Bone marrow (tissue), 2 donors: ENCODE results near the gene ZNF561.

Experiments
- DNase-seq, 2 donors: peaks; one replicate each; lab custom pipeline; 2025; lab: John Stamatoyannopoulos, UW

The ZNF561 gene

DNA sequence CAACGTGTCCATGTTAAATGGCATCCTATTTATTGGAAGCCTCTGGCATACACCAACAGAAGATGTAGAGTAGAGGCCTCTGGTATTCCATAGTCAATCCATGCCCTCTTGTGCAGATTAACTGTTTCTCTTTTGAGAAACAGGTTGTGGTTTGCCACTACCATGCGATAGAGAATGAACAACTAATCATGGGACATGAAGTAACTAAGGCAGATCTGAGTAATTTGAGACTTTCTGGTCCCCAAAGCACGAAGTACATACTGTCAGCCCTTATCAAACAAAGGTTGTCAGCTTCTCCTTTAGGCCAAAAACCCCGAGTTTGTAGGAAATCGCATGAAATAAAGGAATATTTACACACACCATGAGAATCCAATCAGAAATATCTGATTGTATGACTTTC, 40.3 kb downstream of the ZNF561 start:
- DNase-seq, result no peak

DNA sequence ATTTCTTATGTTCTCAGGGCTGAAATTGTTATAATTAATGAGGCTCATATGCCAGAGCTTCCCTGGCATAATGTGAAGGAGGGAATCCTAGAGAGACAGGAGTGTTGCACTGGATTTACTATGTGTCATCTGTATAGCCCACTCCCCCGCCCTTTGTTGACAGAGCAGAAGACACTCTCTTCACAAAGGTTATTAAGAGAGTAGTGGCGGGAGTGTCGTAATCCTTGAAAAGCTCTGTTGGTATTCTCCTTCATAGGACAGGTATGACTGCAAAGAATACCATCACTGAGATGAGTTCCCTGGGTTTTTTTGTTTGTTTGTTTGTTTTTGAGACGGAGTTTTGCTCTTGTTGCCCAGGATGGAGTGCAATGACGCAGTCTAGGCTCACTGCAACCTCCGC, 50.8 kb downstream of the ZNF561 start:
- DNase-seq, result no peak

DNA sequence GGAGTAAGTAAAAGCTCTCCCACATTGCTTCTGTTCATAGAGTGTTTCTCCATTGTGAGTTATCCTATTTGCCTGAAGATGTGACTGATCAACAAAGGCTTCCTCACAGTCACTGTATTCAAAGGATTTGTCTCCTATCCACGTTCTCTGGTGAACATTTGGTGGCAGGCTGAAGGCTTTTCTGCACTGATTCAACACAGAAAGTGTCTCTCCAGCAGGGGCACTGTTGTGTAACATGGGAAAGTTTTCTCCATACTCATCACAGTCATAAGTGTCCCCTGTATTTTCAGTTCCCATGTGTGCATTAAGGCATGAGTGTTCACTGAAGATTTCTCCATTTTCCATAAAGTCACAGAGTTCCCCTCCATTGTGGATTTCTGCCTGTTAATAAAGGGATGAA, 54.3 kb downstream of the ZNF561 start:
- no peak for DNase-seq

- no peak for DNase-seq
These were observed 54.9 kb downstream of the ZNF561 start for GRCh38 chr19:9565900-9566705.
